Stimulated activated CD4-positive, alpha-beta T cell treated with anti-CD3 and anti-CD28 coated beads, Interleukin-15, amount 100 ng/mL, for 24 hours (primary cell): ENCODE results near the gene OPCML.

Experiments
- DNase-seq: peaks from one replicate; pipeline ENCODE4 v3.0.0-alpha.2; 2020

Gene OPCML

GRCh38 chr11:132691848-132692550 lies 840.3 kb downstream of the OPCML start:
- DNase-seq: no peak

GRCh38 chr11:132686886-132687285 lies 845.4 kb downstream of the OPCML start:
- no peak for DNase-seq

GRCh38 chr11:132685174-132685611 lies 847.1 kb downstream of the OPCML start:
- DNase-seq: peak; percentile 2

DNA sequence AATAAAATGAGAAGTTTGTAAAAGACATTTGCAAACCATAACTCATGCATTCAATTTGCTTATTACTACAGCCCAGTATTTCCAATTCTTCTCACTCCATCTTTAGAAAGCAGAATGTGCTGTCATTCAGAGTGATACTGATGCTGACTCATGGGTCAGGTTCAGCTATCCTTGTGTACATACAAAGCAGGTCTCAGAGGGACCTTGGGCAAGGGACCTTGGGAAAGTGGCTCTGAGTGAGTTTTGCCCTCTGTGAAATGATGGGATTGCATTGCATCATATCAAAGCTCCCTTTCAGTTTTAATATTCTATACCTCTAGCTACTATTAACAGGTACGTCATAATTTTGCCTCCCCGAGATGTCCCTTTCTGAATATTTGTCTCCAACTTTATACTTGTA lies 848.7 kb downstream of the OPCML start:
- DNase-seq: no peak

GRCh38 chr11:132681971-132682370 lies 850.3 kb downstream of the OPCML start:
- DNase-seq: no peak

DNA sequence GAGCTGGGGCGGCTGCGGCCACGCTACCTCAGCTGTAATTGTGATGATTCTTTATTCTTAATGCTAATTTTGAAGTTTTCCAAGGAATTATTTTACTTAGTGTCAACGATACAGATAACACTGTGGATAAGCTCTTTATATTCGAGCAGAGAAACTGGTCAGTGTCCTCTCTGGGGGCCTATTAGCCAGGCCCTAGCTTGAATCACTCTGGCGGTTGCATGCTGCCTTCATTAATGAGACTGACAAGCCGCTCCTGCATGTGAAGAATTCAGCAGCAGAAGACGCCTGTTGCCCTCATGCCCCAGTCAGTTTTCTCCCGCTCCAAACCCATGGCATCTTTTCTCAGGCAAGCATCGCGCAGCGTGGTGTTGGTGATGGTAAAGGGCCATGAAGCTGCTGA lies 851.7 kb downstream of the OPCML start:
- no peak for DNase-seq

GRCh38 chr11:132674151-132674550 lies 858.1 kb downstream of the OPCML start:
- no peak for DNase-seq

- no peak for DNase-seq
Measured at GRCh38 chr11:132671851-132672370, 860.4 kb downstream of the OPCML start.

DNA sequence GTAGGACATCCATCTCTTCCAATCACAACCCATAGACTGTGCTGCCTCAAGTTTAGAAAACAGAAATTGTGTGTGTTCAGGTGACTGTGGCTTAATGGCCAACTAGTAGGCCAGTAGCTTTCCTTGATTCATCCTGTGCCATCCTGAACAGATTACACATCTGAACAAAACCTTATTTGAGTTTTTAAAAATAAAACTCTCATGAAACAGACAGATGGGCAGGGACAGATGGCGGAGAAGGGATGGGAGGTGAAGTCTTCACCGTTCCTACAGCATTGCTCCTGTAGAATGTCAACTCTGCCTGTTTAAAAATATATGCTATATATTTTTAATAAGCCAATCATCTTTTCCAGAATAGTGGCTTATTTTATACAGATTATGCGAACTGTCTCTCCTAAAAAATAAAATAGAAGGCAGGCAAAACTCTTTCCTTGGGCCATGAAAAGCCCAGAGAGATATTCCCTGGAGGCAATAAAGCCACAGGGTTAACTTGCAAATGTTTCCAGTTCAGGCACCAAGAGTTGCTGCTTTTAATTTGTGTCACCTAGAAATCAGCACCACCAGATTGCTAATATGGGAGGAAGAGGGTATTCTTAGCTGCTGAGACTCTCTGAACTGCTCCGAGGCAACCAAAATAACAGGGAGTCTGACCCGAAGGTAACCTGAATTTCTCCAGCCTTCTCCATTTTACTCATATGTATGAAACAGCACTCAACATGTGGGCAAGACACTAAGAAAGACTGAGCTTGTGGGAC lies 861.2 kb downstream of the OPCML start:
- no peak for DNase-seq

DNA sequence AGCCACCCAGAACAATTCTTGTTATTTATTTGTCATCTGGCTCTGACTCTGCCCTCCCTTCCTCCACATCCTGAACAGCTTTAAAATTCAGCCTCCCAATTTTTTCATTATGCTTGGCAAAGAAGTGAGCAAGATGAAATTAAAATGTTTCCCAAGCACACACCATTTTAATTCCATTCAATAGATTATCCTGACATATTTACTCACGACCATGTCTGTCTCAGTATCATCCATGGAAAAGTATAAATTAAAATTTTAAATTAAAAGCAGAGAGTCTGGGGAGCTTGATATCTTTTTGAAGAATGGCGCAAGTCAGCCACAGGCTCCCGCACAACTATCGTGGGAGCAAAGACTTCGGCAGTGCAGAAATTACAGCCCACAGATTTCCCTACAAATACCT lies 862.4 kb downstream of the OPCML start:
- DNase-seq: no peak

- DNase-seq: no peak
Measured at GRCh38 chr11:132665205-132665604, 867.1 kb downstream of the OPCML start.

GRCh38 chr11:132658696-132659095 lies 873.6 kb downstream of the OPCML start:
- no peak for DNase-seq

DNA sequence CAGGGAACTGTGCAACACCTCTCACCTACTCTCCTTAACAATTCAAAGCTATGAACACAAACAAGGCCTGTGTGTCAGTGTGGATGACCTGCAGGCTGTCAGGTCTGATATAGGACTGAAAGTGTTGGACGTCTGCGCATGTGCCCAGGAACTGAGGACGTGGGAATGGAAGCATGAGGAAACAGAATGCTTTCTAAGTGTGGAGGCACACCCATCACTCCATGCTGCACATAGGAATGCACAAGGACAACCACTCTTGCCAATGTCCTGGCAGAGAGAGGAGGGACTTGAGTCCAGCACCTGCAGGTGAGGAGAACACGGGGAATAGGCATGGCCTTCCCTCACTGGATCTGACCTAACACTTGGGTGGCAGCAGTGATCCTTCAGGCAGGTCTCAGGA lies 874.3 kb downstream of the OPCML start:
- DNase-seq: no peak

DNA sequence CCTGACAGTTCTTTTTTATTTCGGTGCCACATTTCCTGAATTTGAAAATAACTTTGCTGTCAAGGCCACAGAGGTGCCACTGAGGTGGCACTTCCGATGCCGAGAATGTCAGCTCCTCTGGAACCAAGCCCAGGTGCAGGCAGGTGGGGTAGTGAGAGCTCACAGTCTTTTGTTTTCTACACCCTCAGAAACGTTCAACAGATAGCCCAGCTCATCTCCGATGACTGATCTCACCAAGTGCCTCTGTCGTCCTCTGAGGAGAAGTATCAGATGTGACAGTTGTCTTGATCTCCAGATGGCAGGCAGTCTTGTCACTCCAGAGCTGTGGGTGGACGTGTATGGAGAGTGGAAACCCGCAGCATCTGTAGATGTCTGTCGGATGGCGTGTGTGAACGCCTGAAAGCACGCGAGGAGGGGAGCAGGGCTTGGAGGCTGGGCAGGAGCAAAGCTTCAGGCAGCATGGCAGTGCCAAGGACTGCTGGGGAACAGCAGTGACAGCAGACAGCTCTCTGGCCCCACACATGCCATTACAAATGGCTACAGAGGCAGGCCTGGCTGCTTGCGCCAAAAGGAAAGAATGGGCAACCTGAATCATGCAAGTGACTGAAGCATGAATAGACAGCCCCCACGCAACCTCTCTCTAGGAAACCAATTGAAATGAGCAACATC lies 877.0 kb downstream of the OPCML start:
- no peak for DNase-seq

- no peak for DNase-seq
Measured at GRCh38 chr11:132653237-132653636, 879.1 kb downstream of the OPCML start.

DNA sequence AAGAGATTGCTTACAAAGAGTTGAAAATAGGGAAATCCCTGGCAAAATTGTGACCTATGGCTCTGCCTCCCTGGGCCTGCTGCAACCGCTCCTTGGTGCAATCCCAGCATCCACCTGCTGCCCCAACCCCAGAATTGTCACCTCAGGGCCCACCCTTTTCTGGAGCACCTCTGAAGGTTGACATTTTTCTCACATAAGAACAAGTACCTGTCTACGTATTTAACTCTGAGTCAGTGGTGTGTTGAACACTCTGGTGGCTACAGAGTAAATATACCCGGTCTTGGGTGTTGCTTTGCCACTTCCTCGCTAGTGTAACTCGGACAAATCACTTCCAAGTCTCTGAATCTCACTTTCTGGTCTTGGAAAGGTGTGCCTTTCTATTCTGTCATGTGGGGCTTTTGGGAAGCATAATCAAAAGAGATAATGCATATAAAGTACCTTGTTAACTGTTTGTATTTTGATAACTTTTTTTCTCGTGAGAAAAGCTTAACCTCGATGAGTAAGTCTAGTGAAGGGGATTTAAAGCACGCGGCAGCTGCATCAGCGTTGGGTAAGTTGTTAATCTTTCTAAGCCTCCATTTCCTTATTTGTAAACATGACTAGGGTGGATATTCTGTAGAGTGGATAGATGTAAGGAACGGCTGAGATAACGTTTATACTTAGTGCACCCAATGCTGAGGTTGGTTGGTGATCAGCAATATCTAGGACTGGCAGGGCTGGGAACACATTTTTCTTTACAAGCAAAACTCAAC lies 881.2 kb downstream of the OPCML start:
- no peak for DNase-seq

DNA sequence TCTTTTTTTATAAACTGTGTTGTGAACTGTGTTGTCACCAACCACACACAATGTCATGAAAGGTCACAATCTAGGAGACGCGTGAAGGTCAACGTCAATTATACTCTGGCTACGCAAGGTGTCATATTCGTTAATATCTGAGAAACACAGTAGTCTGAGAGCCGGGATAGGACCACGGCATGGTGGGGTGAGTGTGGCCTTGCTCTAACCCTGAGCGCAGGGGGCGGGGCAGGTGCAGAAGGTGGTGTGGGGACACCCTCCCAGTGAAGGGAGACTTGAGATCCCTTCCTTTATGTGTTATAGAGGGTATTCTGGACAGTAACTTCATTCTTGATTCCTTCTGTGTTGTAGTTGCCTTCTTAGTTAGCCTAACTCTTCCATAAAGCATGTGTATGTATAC lies 883.0 kb downstream of the OPCML start:
- DNase-seq: no peak

- DNase-seq: no peak
Measured at GRCh38 chr11:132648851-132649250, 883.5 kb downstream of the OPCML start.

DNA sequence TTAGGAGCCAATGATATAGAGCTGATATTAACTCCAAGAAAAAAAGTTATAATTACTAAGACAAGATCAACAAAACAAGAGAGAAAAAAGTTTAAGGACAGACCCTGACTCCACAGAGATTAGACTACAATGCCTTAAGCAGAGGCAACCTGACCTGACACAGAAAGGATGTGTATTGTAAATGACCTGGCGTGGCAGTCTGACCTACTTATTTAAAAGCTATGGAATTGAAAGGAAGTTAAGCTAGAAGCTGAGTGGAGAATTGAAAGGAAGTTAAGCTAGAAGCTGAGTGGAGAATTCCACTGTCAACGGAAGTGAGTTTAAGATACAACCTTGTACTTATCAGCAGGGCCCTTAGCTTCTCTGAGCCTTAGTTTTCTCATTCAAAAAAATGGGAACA lies 885.4 kb downstream of the OPCML start:
- no peak for DNase-seq

GRCh38 chr11:132644520-132645239 lies 887.6 kb downstream of the OPCML start:
- no peak for DNase-seq

- no peak for DNase-seq
Measured at GRCh38 chr11:132643239-132643638, 889.1 kb downstream of the OPCML start.

GRCh38 chr11:132640952-132641351 lies 891.3 kb downstream of the OPCML start:
- DNase-seq: no peak
